ENCODE measurements around the gene PDZK1.
"Not testable (repeated sequence)": the region's sequence is repeated elsewhere in the genome, so short reads cannot be mapped to it uniquely, and the experiment has no call there.

The PDZK1 gene
- total RNA-seq = 0 reads per million in 2 donors

GRCh38 chr1:145707183-145707867, at the start of gene PDZK1:
Gene PDZK1 (minus strand): TSS chr1:145707368. CDS start chr1:145688021, 19,347 bp downstream.
- no peak for DNase-seq

GRCh38 chr1:145751491-145752037, 44.4 kb upstream of the PDZK1 start:
- DNase-seq = no peak

DNA sequence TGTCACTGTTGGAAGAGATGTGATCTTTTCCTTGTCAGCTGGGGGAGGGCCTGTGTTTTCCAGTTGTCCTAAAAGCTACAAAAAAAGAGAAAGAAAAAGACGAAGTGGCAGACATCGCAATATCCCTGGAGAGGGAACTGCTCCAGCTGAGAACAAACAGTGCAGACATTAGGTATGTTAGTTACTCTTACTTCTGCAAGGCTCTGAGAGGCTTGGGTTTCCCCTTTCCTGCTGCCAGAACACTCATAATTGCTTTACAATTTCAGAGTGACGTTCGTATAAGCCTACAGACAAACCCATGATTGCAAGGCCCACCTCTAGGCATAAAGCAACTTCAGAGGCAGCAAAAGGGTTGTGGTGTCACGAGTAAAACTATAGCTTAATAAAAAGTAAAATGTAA, 43.3 kb upstream of the PDZK1 start:
- no peak for DNase-seq

DNA sequence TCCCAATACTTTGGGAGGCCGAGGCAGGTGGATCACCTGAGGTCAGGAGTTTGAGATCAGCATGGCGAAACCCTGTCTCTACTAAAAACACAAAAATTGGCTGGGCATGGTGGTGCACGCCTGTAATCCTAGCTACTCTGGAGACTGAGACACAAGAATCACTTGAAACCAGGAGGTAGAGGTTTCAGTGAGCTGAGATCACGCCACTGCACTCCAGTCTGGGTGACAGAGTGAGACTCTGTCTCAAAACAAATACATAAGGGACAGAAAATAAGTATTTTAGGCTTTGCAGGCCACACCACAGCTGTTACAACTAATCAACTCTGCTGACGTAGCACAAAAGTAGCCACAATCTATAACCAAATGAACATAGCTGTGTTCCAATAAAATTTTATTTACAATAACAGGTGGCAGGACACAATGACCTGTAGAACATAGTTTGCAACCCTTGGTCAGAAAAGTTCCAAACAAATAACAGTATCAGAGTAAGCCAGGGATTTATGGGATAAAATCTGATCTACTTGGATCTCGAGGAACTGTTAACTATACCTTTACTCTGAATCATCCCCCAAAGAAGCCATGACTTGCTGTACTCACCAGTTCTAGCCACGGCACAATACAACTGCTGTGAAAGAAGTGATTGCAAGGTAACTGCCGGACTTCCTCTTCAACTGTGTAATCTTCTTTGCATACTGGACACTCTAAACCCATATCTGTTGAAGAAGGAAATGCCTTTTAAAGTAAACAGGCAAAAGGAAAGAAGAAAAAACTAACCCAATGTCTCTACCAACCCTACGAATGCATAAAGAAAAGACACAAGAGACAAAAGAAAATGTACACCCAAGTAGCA, 40.5 kb upstream of the PDZK1 start:
- DNase-seq = no peak

GRCh38 chr1:145740269-145740668, 33.1 kb upstream of the PDZK1 start:
- DNase-seq = no peak

GRCh38 chr1:145736191-145736590, 29.0 kb upstream of the PDZK1 start:
- DNase-seq = no peak

DNA sequence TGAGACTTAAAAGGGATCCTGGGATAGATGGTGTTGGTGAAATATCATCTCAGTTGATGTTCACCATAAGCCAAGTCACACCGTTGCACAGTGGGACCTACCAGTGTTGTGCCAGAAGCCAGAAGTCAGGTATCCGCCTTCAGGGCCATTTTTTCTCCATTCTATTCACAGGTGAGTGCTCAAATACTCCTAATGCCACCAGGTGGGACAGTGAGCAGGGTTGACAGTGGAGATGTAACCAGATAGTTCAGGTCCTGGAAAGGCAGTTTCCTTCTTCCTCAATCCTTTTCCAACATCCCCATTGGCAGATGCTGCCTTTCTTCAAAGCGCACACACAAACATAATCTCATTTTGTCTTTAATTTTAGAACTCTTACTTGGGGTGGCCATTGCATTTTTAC, 23.7 kb upstream of the PDZK1 start:
- DNase-seq = no peak

DNA sequence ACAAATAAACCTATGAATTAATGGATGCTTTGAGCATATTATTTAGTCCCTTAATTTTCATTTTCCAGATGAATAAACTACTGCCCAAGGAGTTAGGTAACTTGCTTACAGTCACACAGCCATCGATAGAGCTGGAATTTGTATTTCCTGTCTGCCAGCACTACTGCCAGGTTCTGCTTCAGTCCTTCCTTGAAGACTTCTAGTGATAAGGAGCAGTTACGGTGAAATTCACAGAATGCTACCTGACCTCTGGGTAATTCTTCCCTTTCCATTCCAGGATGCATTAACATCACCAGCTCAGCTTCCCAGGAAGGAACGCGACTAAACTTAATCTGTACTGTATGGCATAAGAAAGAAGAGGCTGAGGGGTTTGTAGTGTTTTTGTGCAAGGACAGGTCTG, 23.3 kb upstream of the PDZK1 start:
- DNase-seq = no peak

DNA sequence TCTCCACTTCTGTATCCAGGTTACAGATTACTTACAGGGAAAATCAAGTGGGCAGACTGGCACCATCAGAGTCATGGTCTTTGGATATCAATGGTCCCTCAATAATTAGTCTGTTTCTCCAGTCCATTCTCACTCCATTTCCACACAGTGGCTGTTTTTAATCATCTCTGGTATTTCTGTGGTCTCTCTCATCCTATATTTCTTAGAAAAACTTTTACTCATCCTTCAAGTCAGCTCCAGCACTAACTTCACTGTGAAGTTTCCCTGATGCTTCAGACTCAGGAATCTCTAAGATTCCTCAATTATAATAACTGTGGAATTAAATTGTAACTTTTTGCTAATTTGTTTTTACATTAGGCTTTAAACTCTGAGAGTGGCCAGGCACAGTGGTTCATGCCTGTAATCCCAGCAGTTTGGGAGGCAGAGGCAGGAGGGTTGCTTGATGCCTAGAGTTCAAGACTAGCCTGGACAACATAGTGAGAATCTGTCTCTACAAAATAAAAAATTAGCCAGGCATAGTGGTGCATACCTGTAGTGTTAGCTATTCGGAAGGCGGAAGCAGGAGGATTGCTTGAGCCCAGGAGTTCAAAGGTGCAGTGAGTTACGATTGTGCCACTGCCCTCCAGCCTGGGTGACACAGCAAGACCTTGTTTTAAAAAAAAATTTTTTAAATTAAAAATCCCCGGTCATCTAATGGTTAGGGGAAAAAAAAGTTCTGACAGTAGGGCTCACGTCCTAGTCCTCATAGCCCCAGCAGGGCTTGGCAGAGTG, 22.7 kb upstream of the PDZK1 start:
- no peak for DNase-seq

DNA sequence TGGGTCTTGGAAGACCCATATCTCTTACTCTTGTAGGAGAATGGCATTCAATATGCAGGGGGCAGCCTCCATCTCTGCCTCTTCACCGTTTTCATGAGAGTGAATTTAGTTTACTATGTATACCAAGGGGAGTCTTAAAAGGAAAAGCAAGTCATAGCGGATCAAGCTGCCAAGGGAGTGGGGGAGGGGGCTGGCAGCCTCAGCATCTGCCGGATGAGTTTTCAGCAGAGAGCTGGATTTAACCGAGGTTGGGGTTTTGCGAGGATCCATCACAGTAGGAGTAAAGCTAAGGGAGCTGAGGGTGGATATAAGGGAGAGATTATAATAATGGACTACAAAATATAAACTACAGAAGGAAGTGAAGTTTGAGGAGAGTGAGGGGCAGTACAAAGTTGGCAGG, 22.0 kb upstream of the PDZK1 start:
- DNase-seq = no peak

GRCh38 chr1:145726193-145726592, 19.0 kb upstream of the PDZK1 start:
- not testable (repeated sequence) for DNase-seq

- DNase-seq = peak; percentile 70
Observed at GRCh38 chr1:145720878-145721671, 13.9 kb upstream of the PDZK1 start.

DNA sequence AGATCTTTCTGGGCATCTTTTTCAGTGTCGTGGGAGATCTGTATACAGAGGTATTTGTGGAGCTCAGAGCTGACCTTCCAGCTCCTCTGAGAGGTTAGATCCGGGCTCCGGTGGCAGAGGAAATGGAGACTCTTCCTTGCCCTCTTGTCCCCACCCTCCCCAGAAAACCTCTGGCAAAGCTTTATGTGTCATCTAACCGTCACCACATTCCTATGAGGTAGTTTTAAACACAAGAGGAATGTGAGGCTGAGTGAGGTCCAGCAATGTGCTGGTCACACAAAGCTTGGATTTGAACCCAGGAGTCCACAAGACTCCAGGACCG, 13.3 kb upstream of the PDZK1 start:
- no peak for DNase-seq

DNA sequence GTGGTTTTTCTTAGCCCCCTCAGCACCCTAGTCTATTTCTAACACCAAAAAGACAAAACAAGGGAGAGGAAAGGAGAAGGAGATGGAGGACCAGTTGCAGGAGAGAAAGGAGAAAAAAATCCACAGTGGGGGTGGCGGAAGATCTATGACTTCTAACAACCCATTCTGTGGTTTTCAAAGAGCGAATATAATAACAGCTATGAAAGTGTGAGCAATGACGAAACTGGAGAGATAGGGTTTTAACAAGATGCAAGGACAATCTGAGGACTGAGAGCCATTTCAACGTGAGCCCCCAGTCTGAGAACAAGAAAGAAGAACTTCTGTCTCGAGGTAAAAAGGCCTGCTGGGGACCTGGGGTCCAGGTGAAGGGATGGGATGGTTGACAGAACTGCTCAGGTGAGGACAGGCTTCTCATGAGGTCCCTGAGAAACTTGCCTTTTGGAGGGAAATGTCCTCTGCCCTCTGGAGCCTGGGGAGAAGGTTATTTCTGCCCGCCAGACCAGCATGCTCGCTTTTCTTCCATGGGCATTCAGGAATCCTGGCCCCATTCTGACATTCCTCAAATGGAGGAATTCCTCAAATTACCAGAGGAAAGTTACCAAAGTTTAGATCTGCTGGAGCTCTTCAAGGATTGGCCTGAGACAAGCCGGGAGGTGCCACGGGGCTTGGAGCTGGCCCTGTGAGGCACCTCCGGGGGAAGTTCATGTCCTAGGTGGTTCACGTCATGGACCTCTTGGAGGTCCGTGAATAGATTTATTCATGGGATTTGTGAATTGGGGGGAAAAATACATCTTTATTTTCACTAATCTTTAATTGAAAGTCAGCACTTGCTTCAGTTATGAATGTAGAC, 12.3 kb upstream of the PDZK1 start, which contains the start of gene CD160:
CD160 (plus strand) TSS at position 270 of the 850 bp plus-strand sequence. CDS start 8,829 bp downstream, outside the sequence.
- DNase-seq = no peak

GRCh38 chr1:145718465-145718864, 11.3 kb upstream of the PDZK1 start:
- not testable (repeated sequence) for DNase-seq

DNA sequence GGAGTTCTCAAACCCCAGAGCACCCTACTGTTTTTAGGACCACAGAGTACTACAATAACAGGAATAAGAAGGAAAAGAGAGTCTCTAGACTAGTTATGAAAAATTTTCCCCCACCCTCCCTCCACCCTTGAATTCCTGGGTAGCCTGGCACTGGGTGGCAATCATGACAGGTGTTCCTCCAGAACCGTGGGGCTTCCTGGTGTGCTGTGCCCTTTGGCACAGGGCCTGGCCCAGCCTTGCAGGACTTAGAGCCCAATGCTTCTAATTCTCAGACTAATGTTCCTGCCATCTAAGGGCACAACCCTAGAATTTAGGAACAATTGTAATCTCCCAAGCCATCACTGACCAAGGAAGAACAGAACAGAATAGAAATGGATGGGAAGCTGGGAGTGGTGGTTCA, 10.7 kb upstream of the PDZK1 start:
- DNase-seq = no peak

DNA sequence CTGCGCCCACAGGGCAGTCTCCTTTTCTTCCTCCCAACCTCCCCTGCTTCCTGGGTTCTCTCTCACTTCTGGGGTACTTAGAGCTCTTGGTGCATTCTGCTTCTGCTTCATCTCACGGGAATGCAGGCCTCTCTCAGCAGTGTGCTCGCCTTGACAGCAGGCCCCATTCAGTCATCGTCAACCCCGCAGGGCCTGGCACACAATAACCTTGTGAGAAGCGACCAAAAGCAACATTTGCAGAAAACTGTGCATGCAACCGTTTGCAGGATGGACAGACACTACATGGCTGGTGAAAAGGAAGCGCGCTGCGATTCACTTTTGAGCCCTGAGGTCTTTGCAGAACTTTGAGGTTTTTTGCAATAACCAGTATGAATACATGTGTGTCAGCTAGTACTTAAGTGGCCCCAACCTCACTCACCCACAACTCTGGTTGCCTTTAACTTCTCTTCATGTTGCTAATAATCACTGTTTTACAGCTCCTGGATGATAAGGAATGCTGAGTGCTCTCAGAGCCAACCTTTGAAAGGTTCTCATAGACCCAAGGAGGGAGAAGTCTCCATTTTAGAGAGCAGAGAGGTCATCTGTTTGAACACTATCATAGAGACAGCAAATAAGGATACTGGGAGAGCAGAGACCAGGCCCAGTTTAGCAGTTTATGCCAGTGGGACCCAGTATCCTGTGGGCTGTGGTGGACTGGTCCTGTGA, 9.6 kb upstream of the PDZK1 start:
- no peak for DNase-seq

DNA sequence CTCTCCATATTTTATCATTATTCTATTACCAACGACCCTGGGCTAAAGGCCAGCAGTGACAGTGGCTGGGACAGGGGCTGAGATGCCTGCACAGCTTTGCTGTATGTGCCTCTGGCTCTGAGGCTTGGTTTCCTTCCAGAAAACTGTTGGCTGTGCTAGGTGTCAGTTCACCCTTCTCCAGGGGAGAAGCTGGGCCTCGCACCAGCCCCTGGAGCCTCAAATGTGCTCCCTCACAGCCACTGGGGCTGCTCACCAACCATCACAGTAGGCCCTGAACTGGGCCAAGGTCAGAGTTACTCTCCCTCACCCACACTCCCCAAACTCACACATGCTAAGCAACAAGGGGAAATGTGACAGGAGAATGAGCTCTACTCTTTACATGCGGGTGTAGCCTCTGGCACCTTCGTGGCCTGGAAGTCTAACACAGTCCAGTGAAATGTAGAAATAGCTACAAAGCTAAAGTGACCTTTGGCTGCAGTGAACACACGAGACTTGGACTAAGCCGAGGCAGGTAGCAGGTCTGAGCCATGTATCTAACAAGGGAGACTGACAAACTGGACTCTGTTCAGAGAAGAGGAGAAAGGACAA, 7.5 kb upstream of the PDZK1 start:
- no peak for DNase-seq

DNA sequence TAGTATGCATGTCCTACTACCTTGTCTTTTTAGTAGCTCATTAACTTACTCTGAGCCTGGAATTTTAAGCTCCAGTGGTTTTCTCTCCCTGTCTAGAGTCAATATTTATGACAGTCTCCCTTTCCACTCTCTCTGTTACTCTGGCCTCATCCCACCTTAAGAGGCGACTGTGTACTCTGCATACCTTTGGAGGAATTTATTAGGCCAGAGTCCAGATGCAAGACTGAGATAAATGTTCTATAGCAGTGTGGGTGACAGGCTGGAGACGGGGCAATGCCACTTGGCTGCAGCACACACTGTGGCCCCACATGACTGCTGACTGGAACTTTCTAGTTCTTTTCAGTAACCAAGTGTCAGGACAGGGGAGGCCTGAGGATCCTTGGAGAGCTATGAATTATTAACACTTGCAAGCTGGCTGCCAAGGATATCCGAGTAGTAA, 4.1 kb upstream of the PDZK1 start:
- DNase-seq = no peak

Measured in T-helper 9 cell (primary cell).